Suprapubic skin (tissue), 4 donors: ENCODE results near the gene BCAT1. TPM values are rescaled to one million over a fixed set of nuclear protein-coding genes. Genes with fewer than 3 reads are reported as not detected.

Source experiments
- DNase-seq, 2 donors: peaks; one replicate each; pipeline ENCODE4 v3.0.0-alpha.2; 2019; ENCODE audit warnings: low spot score in 2 of 2
- H3K27ac ChIP-seq: fragments of 200-600 bp; sonication (generic); one replicate; pipeline ENCODE4 v1.5.1; 2019
- H3K27me3 ChIP-seq: fragments of 200-600 bp; sonication (generic); one replicate; pipeline ENCODE4 v1.5.1; 2019
- H3K36me3 ChIP-seq: fragments of 200-600 bp; sonication (generic); one replicate; pipeline ENCODE4 v1.5.1; 2019
- H3K4me1 ChIP-seq: fragments of 200-600 bp; sonication (generic); one replicate; pipeline ENCODE4 v1.5.1; 2019
- H3K4me3 ChIP-seq: fragments of 200-600 bp; sonication (generic); one replicate; pipeline ENCODE4 v1.5.1; 2019; ENCODE audit warnings: mild to moderate bottlenecking
- H3K9me3 ChIP-seq: fragments of 200-600 bp; sonication (generic); one replicate; pipeline ENCODE4 v1.5.1; 2019
- CTCF ChIP-seq, 2 donors: fragments of 200-600 bp in 1 of 2; fragments of 450-650 bp in 1 of 2; sonication (generic) in 1 of 2; IDR thresholded peaks; one replicate each; pipeline ENCODE4 v1.5.1; 2016 to 2019; ENCODE audit warnings: antibody characterized with exemption in 2 of 2, mild to moderate bottlenecking in 1 of 2, moderate library complexity in 1 of 2
- EP300 ChIP-seq: sonication (generic); formaldehyde crosslinking; IDR thresholded peaks from one replicate; pipeline ENCODE4 v1.6.1; 2017; ENCODE audit warnings: antibody characterized with exemption
- POLR2A ChIP-seq, 2 donors: fragments of 450-650 bp; IDR thresholded peaks; one replicate each; pipeline ENCODE4 v1.6.1; 2017; ENCODE audit warnings: antibody characterized with exemption in 2 of 2, mild to moderate bottlenecking in 2 of 2, moderate library complexity in 2 of 2
- POLR2AphosphoS5 ChIP-seq, 3 donors: sonication (generic); formaldehyde crosslinking; IDR thresholded peaks; one replicate each; pipeline ENCODE4 v1.6.1; 2017; ENCODE audit warnings: antibody characterized with exemption in 3 of 3
- WGBS: methylation state at CpG from one replicate; pipeline ENCODE4 v1.1.5; 2018; 5-methylcytosine and 5-hydroxymethylcytosine counted together
- total RNA-seq, 4 donors: library from RNA; depleted of rRNA; stranded (reverse); fragments of >200 nt; gene quantifications; one replicate each; pipeline ENCODE4 v1.1.0, GENCODE V29; 2016

The BCAT1 gene
- total RNA-seq, 4 donors from 2014 or later: 0.68 to 2.9 (median 1.5) TPM

DNA sequence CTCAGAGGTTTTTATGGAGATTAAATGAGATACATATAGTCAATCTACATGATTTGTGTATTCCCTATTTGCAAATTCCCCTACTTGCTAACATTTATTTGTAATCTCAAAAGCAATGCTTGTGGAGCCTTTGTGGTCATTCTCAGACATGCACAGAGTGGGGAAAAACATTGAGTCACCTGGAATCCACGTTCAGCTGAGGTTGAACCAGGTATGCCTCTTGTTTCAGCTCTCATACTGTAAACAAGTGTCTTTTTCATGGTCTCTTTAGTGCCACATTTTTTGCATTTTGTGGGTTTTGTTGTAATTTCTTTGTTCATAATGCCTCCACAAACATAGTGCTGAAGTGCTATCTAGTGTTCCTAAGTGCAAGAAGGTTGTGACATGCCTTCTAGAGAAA is 181.9 kb downstream of the BCAT1 start:
- Histone ChIP-seq H3K36me3 (no peaks in the 10 kb centered on the region), H3K9me3 (no peaks in the 10 kb centered on the region), H3K4me3 (no peak overlapping the region), H3K27me3 (no peaks in the 10 kb centered on the region), H3K4me1 (no peaks in the 10 kb centered on the region), H3K27ac (no peak overlapping the region)
- 68% methylated on average over 1 of the region's 1 CpG for WGBS
- TF ChIP-seq EP300: no peak
- TF ChIP-seq POLR2AphosphoS5 (IDR thresholded peaks at IDR 0.05): no peak
- TF ChIP-seq POLR2A (IDR thresholded peaks at IDR 0.05): no peak
- no peak for TF ChIP-seq CTCF (IDR thresholded peaks at IDR 0.05)
- DNase-seq: no peak

- no peak for DNase-seq
- H3K4me3 ChIP-seq: no peak overlapping the region
- H3K27me3 ChIP-seq: no peaks in the 10 kb centered on the region
- H3K27ac ChIP-seq: no peak overlapping the region
- WGBS: 86% methylated on average over 1 of the region's 1 CpG
- H3K36me3 ChIP-seq: no peaks in the 10 kb centered on the region
- no peak for TF ChIP-seq CTCF (IDR thresholded peaks at IDR 0.05)
- no peak for TF ChIP-seq POLR2AphosphoS5 (IDR thresholded peaks at IDR 0.05)
- TF ChIP-seq POLR2A (IDR thresholded peaks at IDR 0.05): no peak
- no peak for TF ChIP-seq EP300
- no peaks in the 10 kb centered on the region for H3K9me3 ChIP-seq
- no peaks in the 10 kb centered on the region for H3K4me1 ChIP-seq
Measured at GRCh38 chr12:24764712-24765111, 184.2 kb downstream of the BCAT1 start.

- Histone ChIP-seq H3K27ac (no peak overlapping the region), H3K36me3 (no peaks in the 10 kb centered on the region), H3K27me3 (no peaks in the 10 kb centered on the region), H3K4me3 (no peak overlapping the region), H3K4me1 (no peaks in the 10 kb centered on the region), H3K9me3 (no peaks in the 10 kb centered on the region)
- no peak for TF ChIP-seq POLR2AphosphoS5 (IDR thresholded peaks at IDR 0.05)
- TF ChIP-seq POLR2A (IDR thresholded peaks at IDR 0.05): no peak
- TF ChIP-seq EP300: no peak
- TF ChIP-seq CTCF (IDR thresholded peaks at IDR 0.05): no peak
- WGBS: 69% methylated on average over 5 of the region's 5 CpGs
- DNase-seq: no peak
Measured at GRCh38 chr12:24760606-24761378, 188.1 kb downstream of the BCAT1 start.

DNA sequence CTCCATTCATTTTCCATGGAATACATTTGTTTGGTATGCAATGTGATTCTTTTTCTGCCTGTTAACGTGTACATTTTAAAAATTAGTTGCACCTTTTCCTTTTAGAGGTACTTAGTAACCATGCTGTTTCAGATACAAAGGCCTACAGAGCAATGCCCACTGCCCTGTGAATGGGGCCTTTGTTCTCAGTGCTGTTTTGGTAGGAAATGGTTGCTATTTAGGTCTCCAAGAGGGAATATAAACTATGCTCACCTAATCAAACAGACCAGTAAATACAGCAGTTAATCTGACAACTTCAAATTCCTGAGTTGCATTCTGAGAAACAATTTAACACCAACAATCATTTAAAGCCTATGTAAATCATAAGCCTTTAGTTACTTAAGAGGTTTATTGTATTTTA is 188.7 kb downstream of the BCAT1 start:
- Histone ChIP-seq H3K36me3 (no peaks in the 10 kb centered on the region), H3K27ac (no peak overlapping the region), H3K4me3 (no peak overlapping the region), H3K4me1 (no peaks in the 10 kb centered on the region), H3K27me3 (no peaks in the 10 kb centered on the region), H3K9me3 (no peaks in the 10 kb centered on the region)
- 58% methylated on average over 1 of the region's 1 CpG for whole genome bisulfite sequencing
- no peak for TF ChIP-seq POLR2A (IDR thresholded peaks at IDR 0.05)
- no peak for DNase-seq

Other genes starting within 250 kb of the BCAT1 start
- gene DNAI7, start 246.1 kb upstream of the BCAT1 start, total RNA-seq: 1 to 10 TPM in 3 of 4 donors, not detected in 1; 1.2 to 3.0 (median 1.2) TPM
- 10 to 100 TPM; 39.8 to 46.6 (median 41.3) TPM for gene ETFRF1, start 246.1 kb upstream of the BCAT1 start, total RNA-seq